Left lobe of liver (tissue), 2 donors: Measurements from ENCODE around the gene VAMP7. TPM values are rescaled to one million over a fixed set of nuclear protein-coding genes. Genes with fewer than 3 reads are reported as not detected.
"Not testable (repeated sequence)": the region's sequence is repeated elsewhere in the genome, so short reads cannot be mapped to it uniquely, and the experiment has no call there.

ENCODE experiments used
- ATAC-seq: fragments of 200-7000 bp; cut with Tn5 transposase; one replicate; pipeline ENCODE4 v1.9.1; 2020; ENCODE audit warnings: mild to moderate bottlenecking, moderate library complexity
- DNase-seq: peaks from one replicate; pipeline ENCODE4 v3.0.0-alpha.2; 2020; ENCODE audit warnings: low spot score
- total RNA-seq: library from RNA; stranded (reverse); gene quantifications from one replicate; pipeline ENCODE4 v1.2.1, GENCODE V29; 2021
- donor health status: DM: no; HTN: no; CAD: no; lungs with moderate emphysema.
- donor health status: DM: no; HTN: yes; CAD: no.

VAMP7 gene
- total RNA-seq, 1 donor from 2014 or later = 19.5 TPM

- ATAC-seq (no peak), DNase-seq (no peak)
Measured at GRCh38 chrX:155900765-155901164, 19.6 kb downstream of the VAMP7 start.

DNA sequence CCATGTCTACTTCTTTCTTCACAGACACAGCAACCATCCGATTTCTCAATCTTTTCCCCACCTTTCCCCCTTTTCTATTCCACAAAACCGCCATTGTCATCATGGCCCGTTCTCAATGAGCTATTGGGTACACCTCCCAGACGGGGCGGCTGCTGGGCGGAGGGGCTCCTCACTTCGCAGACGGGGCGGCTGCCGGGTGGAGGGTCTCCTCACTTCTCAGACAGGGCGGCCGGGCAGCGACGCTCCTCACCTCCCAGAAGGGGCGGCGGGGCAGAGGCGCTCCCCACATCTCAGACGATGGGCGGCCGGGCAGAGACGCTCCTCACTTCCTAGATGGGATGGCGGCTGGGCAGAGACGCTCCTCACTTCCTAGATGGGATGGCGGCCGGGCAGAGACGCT, 26.5 kb downstream of the VAMP7 start:
- DNase-seq, ATAC-seq: not testable (repeated sequence)

DNA sequence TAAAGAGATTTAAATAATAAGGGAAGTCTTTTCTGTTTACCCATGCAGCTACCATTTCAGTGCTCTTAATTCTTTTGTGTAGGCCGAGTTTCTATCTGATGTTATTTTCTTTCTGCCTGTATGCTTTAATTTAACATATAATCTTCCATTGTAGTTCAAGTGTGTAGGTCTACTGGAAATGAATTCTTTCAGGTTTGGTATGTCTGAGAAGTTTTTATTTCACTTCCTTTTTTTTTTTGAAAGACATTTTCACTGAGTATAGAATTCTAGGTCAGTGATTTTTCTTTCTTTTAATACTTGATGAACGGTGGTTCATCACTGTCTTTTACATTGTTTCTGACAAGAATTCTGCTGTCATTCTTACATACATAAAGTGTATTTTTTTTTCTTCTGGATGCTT, 42.1 kb downstream of the VAMP7 start:
- ATAC-seq (no peak), DNase-seq (no peak)

DNA sequence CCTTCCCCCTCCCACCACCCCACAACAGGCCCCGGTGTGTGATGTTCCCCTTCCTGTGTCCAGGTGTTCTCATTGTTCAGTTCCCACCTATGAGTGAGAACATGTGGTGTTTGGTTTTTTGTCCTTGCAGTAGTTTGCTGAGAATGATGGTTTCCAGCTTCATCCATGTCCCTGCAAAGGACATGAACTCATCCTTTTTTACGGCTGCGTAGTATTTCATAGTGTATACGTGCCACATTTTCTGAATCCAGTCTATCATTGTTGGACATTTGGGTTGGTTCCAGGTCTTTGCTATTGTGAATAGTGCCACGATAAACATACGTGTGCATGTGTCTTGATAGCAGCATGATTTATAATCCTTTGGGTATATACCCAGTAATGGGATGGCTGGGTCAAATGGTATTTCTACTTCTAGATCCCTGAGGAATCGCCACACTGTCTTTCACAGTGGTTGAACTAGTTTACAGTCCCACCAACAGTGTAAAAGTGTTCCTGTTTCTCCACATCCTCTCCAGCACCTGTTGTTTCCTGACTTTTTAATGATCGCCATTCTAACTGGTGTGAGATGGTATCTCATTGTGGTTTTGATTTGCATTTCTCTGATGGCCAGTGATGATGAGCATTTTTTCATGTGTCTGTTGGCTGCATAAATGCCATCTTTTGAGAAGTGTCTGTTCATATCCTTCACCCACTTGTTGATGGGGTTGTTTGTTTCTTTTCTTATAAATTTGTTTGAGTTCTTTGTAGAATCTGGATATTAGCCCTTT, 49.9 kb downstream of the VAMP7 start:
- not testable (repeated sequence) for ATAC-seq, DNase-seq

- ATAC-seq = no peak
- no peak for DNase-seq
Measured at GRCh38 chrX:155938132-155938531, 57.0 kb downstream of the VAMP7 start.

- DNase-seq = no peak
- ATAC-seq = no peak
Measured at GRCh38 chrX:155949098-155949497, 68.0 kb downstream of the VAMP7 start.

GRCh38 chrX:155951237-155951789, 70.2 kb downstream of the VAMP7 start:
- DNase-seq (peak; percentile 69), ATAC-seq (peak; percentile 82)

DNA sequence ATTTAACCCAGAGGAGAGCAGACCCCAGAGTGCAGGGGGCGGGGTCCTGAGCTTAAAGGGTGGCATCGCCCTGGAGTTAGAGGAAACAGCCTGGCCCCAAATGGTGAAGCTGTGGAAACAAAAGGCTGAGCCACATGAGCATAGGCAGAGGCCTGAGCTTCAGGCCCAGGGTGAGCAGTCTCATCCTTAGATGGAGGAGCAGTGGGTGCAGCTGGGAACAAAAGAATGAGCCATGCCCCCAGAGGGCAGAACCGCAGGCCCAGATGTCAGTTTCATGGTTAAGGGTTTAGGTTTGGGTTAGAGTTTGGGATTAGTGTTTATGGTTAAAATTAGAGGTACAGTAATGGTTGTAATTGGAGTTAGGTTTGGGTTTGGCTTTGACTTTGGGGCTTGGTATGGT, 71.9 kb downstream of the VAMP7 start:
- no peak for DNase-seq
- ATAC-seq = no peak

- DNase-seq (no peak), ATAC-seq (no peak)
Measured at GRCh38 chrX:155954793-155955192, 73.6 kb downstream of the VAMP7 start.

DNA sequence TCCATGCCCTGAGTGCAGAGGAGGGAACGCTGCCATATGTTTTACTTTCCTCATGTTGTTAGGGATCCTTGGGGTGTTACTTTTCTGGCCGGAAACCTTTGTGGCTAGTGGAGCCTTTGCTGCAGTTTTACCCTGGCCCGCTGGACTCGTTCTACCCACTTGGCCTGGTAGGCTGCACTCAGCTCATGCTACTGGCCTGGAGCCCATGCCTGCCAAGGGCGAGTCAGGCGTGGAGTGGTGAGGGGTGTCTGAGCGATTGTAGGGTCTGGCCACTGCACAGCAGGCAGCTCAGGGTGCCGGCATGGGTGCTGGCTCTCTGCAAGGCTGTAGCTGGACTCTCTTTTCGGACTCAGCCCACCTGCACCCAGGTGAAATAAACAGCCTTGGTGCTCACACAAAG, 75.0 kb downstream of the VAMP7 start:
- DNase-seq (no peak), ATAC-seq (no peak)

- DNase-seq = peak; percentile 55
Measured at GRCh38 chrX:155956649-155957048, 75.5 kb downstream of the VAMP7 start.

GRCh38 chrX:155957843-155958242, 76.7 kb downstream of the VAMP7 start:
- no peak for ATAC-seq

More at GRCh38 chrX:155956649-155957048, 75.5 kb downstream of the VAMP7 start:
- ATAC-seq = peak; percentile 67

GRCh38 chrX:155959018-155959587, 78.0 kb downstream of the VAMP7 start:
- no peak for ATAC-seq
- no peak for DNase-seq

More at GRCh38 chrX:155957843-155958242, 76.7 kb downstream of the VAMP7 start:
- no peak for DNase-seq

DNA sequence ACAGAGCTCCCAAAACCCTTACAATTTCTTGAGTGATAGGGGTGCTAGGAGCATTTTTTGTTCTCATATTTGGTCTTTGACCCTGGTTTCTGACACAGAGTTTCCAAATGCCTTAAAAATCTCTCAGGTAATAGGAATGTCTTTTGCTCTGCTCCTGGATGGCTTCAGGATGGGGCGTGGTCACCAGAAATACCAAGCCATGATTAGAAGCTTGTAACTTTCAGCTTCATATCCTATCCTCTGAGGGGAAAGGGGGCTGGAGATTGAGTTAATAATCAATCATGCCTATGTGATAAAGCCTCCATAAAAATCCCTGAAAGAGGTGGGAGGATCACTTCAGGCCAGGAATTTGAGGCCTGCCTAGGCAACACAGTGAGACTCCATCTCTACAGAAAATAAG, 81.8 kb downstream of the VAMP7 start:
- no peak for ATAC-seq

DNA sequence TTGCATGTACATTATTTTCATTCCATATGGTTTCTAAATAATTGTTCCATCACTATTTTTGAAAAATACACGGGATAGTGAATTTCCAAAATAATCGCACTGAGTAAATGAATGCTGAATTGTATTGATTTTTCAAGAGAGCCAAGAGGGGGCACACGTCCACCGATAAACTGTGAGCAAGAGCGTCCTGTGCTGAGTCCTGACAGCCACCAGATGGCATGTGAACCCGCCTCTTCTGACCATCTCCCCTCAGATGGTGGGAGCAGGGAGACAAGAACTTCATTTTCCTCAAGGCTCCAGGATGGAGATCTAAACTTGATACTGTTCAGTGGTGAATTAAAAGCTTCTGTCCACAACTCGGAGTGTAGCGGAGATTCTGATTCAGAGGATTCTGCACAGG, 85.7 kb downstream of the VAMP7 start:
- peak; percentile 81 for ATAC-seq
- no peak for DNase-seq

More for the DNA sequence above, 81.8 kb downstream of the VAMP7 start:
- DNase-seq = no peak

- ATAC-seq (peak; percentile 87), DNase-seq (no peak)
Measured at GRCh38 chrX:155967653-155968325, 86.6 kb downstream of the VAMP7 start.

GRCh38 chrX:155968326-155968661, 87.1 kb downstream of the VAMP7 start:
- ATAC-seq (peak; percentile 15), DNase-seq (no peak)

GRCh38 chrX:155968791-155969190, 87.6 kb downstream of the VAMP7 start:
- no peak for ATAC-seq
- no peak for DNase-seq

GRCh38 chrX:155971658-155972057, 90.5 kb downstream of the VAMP7 start:
- DNase-seq, ATAC-seq: not testable (repeated sequence)

- ATAC-seq, DNase-seq: not testable (repeated sequence)
Measured at GRCh38 chrX:155972241-155972640, 91.1 kb downstream of the VAMP7 start.

DNA sequence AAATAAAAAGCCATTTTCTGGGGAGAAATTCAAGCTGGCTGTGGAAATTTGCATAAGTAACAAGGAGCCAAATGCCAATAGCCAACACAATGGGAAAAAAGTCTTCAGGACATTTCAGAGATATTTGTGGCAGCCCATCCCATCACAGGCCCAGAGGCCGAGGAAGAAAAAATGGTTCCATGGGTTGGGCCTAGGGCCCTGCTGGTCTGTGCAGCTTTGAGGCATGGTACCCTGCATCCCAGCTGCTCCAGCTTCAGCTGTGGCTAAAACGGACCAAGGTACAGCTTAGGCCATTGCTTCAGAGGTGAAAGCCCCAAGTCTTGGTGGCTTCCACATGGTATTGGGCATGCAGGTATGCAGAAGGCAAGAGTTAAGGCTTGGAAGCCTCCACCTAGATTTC, 102.2 kb downstream of the VAMP7 start:
- DNase-seq = no peak
- ATAC-seq = no peak

DNA sequence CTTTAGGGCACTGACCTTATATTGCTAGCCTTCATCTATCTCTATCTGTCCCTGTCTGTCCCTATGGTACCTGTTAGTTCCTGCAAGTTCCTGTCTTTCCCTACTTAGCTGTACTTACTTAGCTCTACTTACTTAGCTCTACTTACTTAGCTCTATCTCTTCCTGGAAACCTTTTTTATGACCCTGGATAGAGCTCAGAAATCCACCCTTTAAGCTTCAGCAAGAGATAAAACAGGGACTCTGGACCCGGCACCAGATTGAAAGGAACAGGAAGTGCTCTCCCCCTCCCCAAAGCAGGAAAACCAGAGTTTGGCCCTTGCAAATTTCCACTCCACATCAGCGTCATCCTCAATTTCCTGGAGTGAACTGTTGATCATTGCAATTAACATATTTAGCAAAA, 104.1 kb downstream of the VAMP7 start:
- ATAC-seq = no peak
- DNase-seq = no peak
